GM23338 (cell line): Measurements from ENCODE around the gene GALNT5. TPM values are rescaled to one million over a fixed set of nuclear protein-coding genes. Genes with fewer than 3 reads are reported as not detected.

Source experiments
- ATAC-seq: fragments of 200-7000 bp; cut with Tn5 transposase; 3 replicates; pipeline ENCODE4 v1.9.1; 2020
- DNase-seq: peaks from one replicate; pipeline ENCODE4 v3.0.0-alpha.2; 2015; ENCODE audit warnings: low spot score
- H2AFZ ChIP-seq: fragments of 200-600 bp; sonication (generic); 2 replicates; pipeline ENCODE4 v1.8.0; 2016; ENCODE audit warnings: antibody characterized with exemption, mild to moderate bottlenecking, moderate library complexity
- H3F3A ChIP-seq: fragments of 200-600 bp; sonication (generic); replicated peaks from 2 replicates; pipeline ENCODE4 v1.8.0; 2017; ENCODE audit warnings: antibody characterized with exemption, mixed run types, low read depth
- H3K27ac ChIP-seq: fragments of 200-600 bp; sonication (generic); 2 replicates; pipeline ENCODE4 v1.6.1; 2016; ENCODE audit warnings: low read depth
- H3K27me3 ChIP-seq: fragments of 200-600 bp; sonication (generic); 2 replicates; pipeline ENCODE4 v1.8.0; 2016; ENCODE audit warnings: mild to moderate bottlenecking, mixed run types, moderate library complexity; ENCODE audit not compliant: insufficient read depth
- H3K36me3 ChIP-seq: fragments of 200-600 bp; sonication (generic); 2 replicates; pipeline ENCODE4 v1.8.0; 2016; ENCODE audit warnings: mild to moderate bottlenecking; ENCODE audit not compliant: insufficient read depth
- H3K4me1 ChIP-seq: fragments of 200-600 bp; sonication (generic); 2 replicates; pipeline ENCODE4 v1.8.0; 2016; ENCODE audit warnings: mild to moderate bottlenecking, moderate library complexity; ENCODE audit not compliant: insufficient read depth
- H3K4me2 ChIP-seq: fragments of 200-600 bp; sonication (generic); 2 replicates; pipeline ENCODE4 v1.7.1; 2017; ENCODE audit warnings: mixed run types
- H3K4me3 ChIP-seq: fragments of 200-600 bp; sonication (generic); 2 replicates; pipeline ENCODE4 v1.6.1; 2016; ENCODE audit warnings: mixed run types
- H3K79me2 ChIP-seq: fragments of 200-600 bp; sonication (generic); replicated peaks from 2 replicates; pipeline ENCODE4 v1.8.0; 2017; ENCODE audit warnings: mild to moderate bottlenecking; ENCODE audit not compliant: insufficient read depth
- H3K9me2 ChIP-seq: fragments of 200-600 bp; sonication (generic); 2 replicates; pipeline ENCODE4 v1.8.0; 2017; ENCODE audit not compliant: insufficient read depth
- H4K20me1 ChIP-seq: fragments of 200-600 bp; sonication (generic); replicated peaks from 2 replicates; pipeline ENCODE4 v1.8.0; 2017; ENCODE audit warnings: mild to moderate bottlenecking; ENCODE audit not compliant: insufficient read depth
- H3K27ac Mint-ChIP-seq: 2 replicates; pipeline ENCODE4 v1.8.0; 2020; ENCODE audit warnings: inconsistent platforms, mild to moderate bottlenecking, moderate library complexity, mixed read lengths
- H3K27me3 Mint-ChIP-seq: 3 replicates; pipeline ENCODE4 v1.8.0; 2022; ENCODE audit warnings: low read depth, mild to moderate bottlenecking, moderate library complexity, mixed read lengths, inconsistent platforms; ENCODE audit not compliant: insufficient read depth, poor library complexity
- H3K36me3 Mint-ChIP-seq: 3 replicates; pipeline ENCODE4 v1.8.0; 2021; ENCODE audit warnings: low read depth, mild to moderate bottlenecking, inconsistent platforms, moderate library complexity, mixed read lengths
- H3K4me1 Mint-ChIP-seq: 3 replicates; pipeline ENCODE4 v1.8.0; 2020; ENCODE audit warnings: mild to moderate bottlenecking, inconsistent platforms, mixed read lengths
- H3K4me3 Mint-ChIP-seq: 3 replicates; pipeline ENCODE4 v1.8.0; 2021; ENCODE audit warnings: moderate library complexity, mild to moderate bottlenecking, inconsistent platforms, mixed read lengths
- H3K9me3 Mint-ChIP-seq: 3 replicates; pipeline ENCODE4 v1.8.0; 2020; ENCODE audit warnings: moderate library complexity, mild to moderate bottlenecking, inconsistent platforms, mixed read lengths
- CREB1 ChIP-seq: fragments of 250-450 bp; sonication (Bioruptor Pico); IDR thresholded peaks from 2 replicates; pipeline ENCODE4 v1.5.0; 2020; ENCODE audit warnings: low read depth, mild to moderate bottlenecking, moderate library complexity
- ETS1 ChIP-seq: IDR thresholded peaks from 2 replicates; pipeline ENCODE4 v1.6.1; 2016; ENCODE audit warnings: antibody characterized with exemption
- EZH2 ChIP-seq: fragments of 200-600 bp; sonication (generic); IDR thresholded peaks from one replicate; pipeline ENCODE4 v1.8.0; 2017; ENCODE audit warnings: antibody characterized with exemption, mild to moderate bottlenecking, low read depth; ENCODE audit not compliant: unreplicated experiment
- EZH2phosphoT487 ChIP-seq: fragments of 200-600 bp; sonication (generic); IDR thresholded peaks from one replicate; pipeline ENCODE4 v1.8.1; 2018; ENCODE audit warnings: antibody characterized with exemption; ENCODE audit not compliant: unreplicated experiment
- JUNB ChIP-seq: IDR thresholded peaks from one replicate; pipeline ENCODE4 v1.6.1; 2016; ENCODE audit warnings: antibody characterized with exemption; ENCODE audit not compliant: unreplicated experiment
- NANOG ChIP-seq: IDR thresholded peaks from 2 replicates; pipeline ENCODE4 v1.6.1; 2016; ENCODE audit warnings: antibody characterized with exemption, borderline replicate concordance
- POLR2AphosphoS5 ChIP-seq: IDR thresholded peaks from 2 replicates; pipeline ENCODE4 v1.6.1; 2016; ENCODE audit warnings: antibody characterized with exemption, low read depth
- STAT1 ChIP-seq: IDR thresholded peaks from one replicate; pipeline ENCODE4 v1.6.1; 2016; ENCODE audit warnings: antibody characterized with exemption; ENCODE audit not compliant: unreplicated experiment
- ZNF114 ChIP-seq: fragments of 250-450 bp; sonication (Bioruptor Pico); IDR thresholded peaks from 2 replicates; pipeline ENCODE4 v1.5.0; 2020; ENCODE audit warnings: mild to moderate bottlenecking, moderate library complexity
- ZNF331 ChIP-seq: fragments of 250-450 bp; sonication (Bioruptor Pico); IDR thresholded peaks from 2 replicates; pipeline ENCODE4 v1.5.0; 2020; ENCODE audit warnings: low read depth, mild to moderate bottlenecking, moderate library complexity
- ZNF462 ChIP-seq: fragments of 250-450 bp; sonication (Bioruptor Pico); IDR thresholded peaks from 2 replicates; pipeline ENCODE4 v1.5.0; 2020; ENCODE audit warnings: mild to moderate bottlenecking, moderate library complexity
- polyA plus RNA-seq: library from polyadenylated mRNA; unstranded; fragments of >200 nt; fragmentation: Nextera tagmentation; extraction: Ambion mirVana; gene quantifications from 2 replicates; pipeline ENCODE4 v1.2.1, GENCODE V29; 2016
- total RNA-seq: library from RNA; depleted of rRNA; stranded (reverse); fragments of >200 nt; shearing (Covaris generic); gene quantifications from 2 replicates; pipeline ENCODE4 v1.2.3, GENCODE V29; 2014
- TF ChIP-seq, protein P1 (sequence below), 2 experiments: fragments of 200-600 bp in 1 of 2; sonication (generic) in 1 of 2; conservative IDR thresholded peaks; 2 replicates each; pipeline versions ENCODE4 v1.5.1 to v1.6.1; 2016 to 2017; ENCODE audit warnings: antibody characterized with exemption in 2 of 2, low read depth in 2 of 2, mild to moderate bottlenecking in 2 of 2, moderate library complexity in 1 of 2
- TF ChIP-seq, protein P2 (sequence below): IDR thresholded peaks from one replicate; pipeline ENCODE4 v1.6.1; 2018; ENCODE audit warnings: antibody characterized with exemption; ENCODE audit not compliant: unreplicated experiment

Gene GALNT5
- total and polyA plus RNA-seq, 2 experiments from 2014 or later, result 0.05 to 0.14 TPM

GRCh38 chr2:157334335-157334734 lies 76.8 kb downstream of the GALNT5 start:
- no peaks in the 10 kb centered on the region for H3K9me2 ChIP-seq
- no peak overlapping the region for H3K4me3 Mint-ChIP-seq
- H3K4me1 ChIP-seq, result no peaks in the 10 kb centered on the region
- H3K36me3 Mint-ChIP-seq, result no peaks in the 10 kb centered on the region
- no peak for TF ChIP-seq STAT1
- TF ChIP-seq, protein P1, sequence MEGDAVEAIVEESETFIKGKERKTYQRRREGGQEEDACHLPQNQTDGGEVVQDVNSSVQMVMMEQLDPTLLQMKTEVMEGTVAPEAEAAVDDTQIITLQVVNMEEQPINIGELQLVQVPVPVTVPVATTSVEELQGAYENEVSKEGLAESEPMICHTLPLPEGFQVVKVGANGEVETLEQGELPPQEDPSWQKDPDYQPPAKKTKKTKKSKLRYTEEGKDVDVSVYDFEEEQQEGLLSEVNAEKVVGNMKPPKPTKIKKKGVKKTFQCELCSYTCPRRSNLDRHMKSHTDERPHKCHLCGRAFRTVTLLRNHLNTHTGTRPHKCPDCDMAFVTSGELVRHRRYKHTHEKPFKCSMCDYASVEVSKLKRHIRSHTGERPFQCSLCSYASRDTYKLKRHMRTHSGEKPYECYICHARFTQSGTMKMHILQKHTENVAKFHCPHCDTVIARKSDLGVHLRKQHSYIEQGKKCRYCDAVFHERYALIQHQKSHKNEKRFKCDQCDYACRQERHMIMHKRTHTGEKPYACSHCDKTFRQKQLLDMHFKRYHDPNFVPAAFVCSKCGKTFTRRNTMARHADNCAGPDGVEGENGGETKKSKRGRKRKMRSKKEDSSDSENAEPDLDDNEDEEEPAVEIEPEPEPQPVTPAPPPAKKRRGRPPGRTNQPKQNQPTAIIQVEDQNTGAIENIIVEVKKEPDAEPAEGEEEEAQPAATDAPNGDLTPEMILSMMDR (conservative IDR thresholded peaks at IDR 0.05; ENCODE audit: low read depth in 2 of 2), result no peak
- no peak for TF ChIP-seq NANOG
- TF ChIP-seq, protein P2, sequence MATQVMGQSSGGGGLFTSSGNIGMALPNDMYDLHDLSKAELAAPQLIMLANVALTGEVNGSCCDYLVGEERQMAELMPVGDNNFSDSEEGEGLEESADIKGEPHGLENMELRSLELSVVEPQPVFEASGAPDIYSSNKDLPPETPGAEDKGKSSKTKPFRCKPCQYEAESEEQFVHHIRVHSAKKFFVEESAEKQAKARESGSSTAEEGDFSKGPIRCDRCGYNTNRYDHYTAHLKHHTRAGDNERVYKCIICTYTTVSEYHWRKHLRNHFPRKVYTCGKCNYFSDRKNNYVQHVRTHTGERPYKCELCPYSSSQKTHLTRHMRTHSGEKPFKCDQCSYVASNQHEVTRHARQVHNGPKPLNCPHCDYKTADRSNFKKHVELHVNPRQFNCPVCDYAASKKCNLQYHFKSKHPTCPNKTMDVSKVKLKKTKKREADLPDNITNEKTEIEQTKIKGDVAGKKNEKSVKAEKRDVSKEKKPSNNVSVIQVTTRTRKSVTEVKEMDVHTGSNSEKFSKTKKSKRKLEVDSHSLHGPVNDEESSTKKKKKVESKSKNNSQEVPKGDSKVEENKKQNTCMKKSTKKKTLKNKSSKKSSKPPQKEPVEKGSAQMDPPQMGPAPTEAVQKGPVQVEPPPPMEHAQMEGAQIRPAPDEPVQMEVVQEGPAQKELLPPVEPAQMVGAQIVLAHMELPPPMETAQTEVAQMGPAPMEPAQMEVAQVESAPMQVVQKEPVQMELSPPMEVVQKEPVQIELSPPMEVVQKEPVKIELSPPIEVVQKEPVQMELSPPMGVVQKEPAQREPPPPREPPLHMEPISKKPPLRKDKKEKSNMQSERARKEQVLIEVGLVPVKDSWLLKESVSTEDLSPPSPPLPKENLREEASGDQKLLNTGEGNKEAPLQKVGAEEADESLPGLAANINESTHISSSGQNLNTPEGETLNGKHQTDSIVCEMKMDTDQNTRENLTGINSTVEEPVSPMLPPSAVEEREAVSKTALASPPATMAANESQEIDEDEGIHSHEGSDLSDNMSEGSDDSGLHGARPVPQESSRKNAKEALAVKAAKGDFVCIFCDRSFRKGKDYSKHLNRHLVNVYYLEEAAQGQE, result no peak
- TF ChIP-seq JUNB, result no peak
- TF ChIP-seq CREB1 (CRISPR knock-in tag), result no peak
- TF ChIP-seq ZNF331, result no peak
- TF ChIP-seq ETS1, result no peak
- TF ChIP-seq POLR2AphosphoS5, result no peak
- TF ChIP-seq ZNF462, result no peak
- TF ChIP-seq ZNF114, result no peak
- TF ChIP-seq EZH2, result no peak
- TF ChIP-seq EZH2phosphoT487, result no peak
- no peaks in the 10 kb centered on the region for H3K9me3 Mint-ChIP-seq
- ATAC-seq (no peak), DNase-seq (no peak)
- H3K27me3 ChIP-seq, result no peaks in the 10 kb centered on the region
- H3F3A ChIP-seq, result no peaks in the 10 kb centered on the region
- no peak overlapping the region for H3K4me3 ChIP-seq
- H3K27me3 Mint-ChIP-seq, result no peaks in the 10 kb centered on the region
- no peak overlapping the region for H3K27ac ChIP-seq
- H3K36me3 ChIP-seq, result no peaks in the 10 kb centered on the region
- no peak overlapping the region for H2AFZ ChIP-seq
- H4K20me1 ChIP-seq, result no peaks in the 10 kb centered on the region
- H3K4me2 ChIP-seq, result no peak overlapping the region
- H3K4me1 Mint-ChIP-seq, result peaks cover 3% of the 10 kb centered on the region; the same call in 1 of the 3 replicates
- H3K79me2 ChIP-seq, result no peaks in the 10 kb centered on the region
- H3K27ac Mint-ChIP-seq, result no peak overlapping the region
